A673 (cell line): Measurements from ENCODE around the gene RICTOR.

Source experiments
- CTCF ChIP-seq: fragments of 300-800, 200-600 bp; sonication (generic); conservative IDR thresholded peaks from 2 replicates; pipeline ENCODE4 v1.5.1; 2017; ENCODE audit warnings: low read depth, mild to moderate bottlenecking, antibody characterized with exemption, low read length, moderate library complexity, mixed read lengths
- EZH2 ChIP-seq: fragments of 200-600 bp; sonication (generic); IDR thresholded peaks from 2 replicates; pipeline ENCODE4 v1.6.1; 2017; ENCODE audit warnings: borderline replicate concordance, low read depth, mild to moderate bottlenecking, mixed read lengths, antibody characterized with exemption, low read length; ENCODE audit not compliant: poor library complexity, severe bottlenecking

DNA sequence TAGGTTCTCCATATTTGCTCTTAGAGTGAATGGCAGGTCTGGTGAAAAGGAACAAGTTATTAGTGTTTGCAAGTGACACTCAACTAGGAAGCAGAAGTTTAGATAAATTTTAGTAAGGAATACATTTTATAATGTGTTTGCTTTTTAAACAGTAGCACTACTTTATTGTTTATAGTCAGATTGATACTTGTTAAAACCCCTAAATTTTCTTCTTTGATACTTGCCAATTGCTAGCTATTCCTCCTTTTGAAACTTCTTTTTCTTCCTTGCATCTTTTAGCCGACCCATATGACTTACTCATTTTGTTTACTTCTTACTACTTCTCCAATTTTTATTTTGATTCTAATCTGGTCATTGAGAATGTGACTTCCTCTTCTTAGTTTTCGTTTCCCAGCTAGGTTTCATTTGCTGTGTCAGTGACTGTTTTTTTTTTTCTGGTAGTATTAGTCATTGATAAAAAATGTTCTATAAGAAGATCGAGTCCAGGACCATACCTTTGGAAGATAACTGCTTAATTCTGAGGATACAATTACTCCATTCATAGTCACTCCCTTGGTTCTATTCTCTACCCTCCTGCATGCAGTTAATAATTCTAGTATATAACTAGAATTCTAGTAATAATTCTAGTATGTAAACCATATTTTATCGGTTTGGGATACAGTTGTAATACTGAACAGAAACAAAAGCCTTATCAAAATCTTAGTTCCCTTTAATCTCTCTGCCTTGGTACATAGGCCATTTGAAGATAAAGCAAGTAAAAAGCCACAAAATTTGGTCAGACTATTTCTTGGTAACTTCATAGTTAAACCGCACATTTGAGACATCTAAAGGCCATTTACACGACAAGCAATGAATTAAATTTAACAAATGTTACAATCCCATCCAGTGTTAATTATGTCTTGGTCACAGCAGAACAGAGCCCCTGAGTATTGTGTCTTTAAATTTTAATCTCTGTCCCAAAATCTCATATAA is 2.8 kb upstream of the RICTOR start:
- TF ChIP-seq CTCF (no peak), EZH2 (no peak)
